ENCODE results near the gene CRADD. TPM values are rescaled to one million over a fixed set of nuclear protein-coding genes. Genes with fewer than 3 reads are reported as not detected.

CRADD gene
- total and polyA plus RNA-seq, 4 donors, result 6.3 to 28.9 (median 16.6) TPM

DNA sequence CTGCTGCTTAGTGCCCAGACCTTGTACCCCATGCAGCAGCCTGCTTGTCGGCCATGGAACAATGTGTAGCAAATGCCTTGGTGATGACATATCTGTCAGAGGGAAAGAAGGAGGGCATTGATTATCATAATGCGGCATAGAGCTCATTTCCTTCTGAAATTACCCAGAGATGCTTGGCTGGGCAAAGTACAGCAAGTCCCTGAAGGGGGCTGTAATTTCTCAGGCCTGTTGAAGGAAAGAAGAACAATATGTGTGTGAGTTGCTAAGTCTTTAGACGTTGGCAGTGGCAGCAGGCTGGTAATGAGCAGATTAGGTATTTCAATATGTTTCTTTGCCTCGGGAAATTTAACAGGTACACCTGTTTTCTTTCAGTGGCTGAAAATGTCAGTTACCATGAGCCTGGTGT, 128.6 kb downstream of the CRADD start:
- Histone ChIP-seq H3K9me3 (ENCODE audit: control insufficient read depth in 4 of 4, insufficient read depth in 3 of 4, low read length in 3 of 4) (no peaks in the 10 kb centered on the region), H3K4me1 (ENCODE audit: control insufficient read depth in 5 of 5, insufficient read depth in 5 of 5, low read length in 5 of 5) (peaks cover 5 to 30% (median 12%) of the 10 kb centered on the region in 5 donors), H3K27me3 (ENCODE audit: control insufficient read depth in 3 of 3, insufficient read depth in 3 of 3, low read length in 2 of 3) (no peaks in the 10 kb centered on the region), H3K27ac (ENCODE audit: low read depth in 1 of 2, low read length in 1 of 2) (peak overlapping the region in 1 of 2 donors; percentile 24), H3K36me3 (ENCODE audit: control insufficient read depth in 4 of 4, insufficient read depth in 4 of 4, low read length in 4 of 4) (no peaks in the 10 kb centered on the region), H3K9ac (ENCODE audit: insufficient read depth in 1 of 2, low read length in 2 of 2) (no peak overlapping the region), H3K4me3 (no peak overlapping the region)
- WGBS, 2 donors, result 91% methylated on average over 4 of the region's 4 CpGs
- no peak for ATAC-seq (ENCODE audit: insufficient read depth, low FRiP score)
- TF ChIP-seq, protein P1, sequence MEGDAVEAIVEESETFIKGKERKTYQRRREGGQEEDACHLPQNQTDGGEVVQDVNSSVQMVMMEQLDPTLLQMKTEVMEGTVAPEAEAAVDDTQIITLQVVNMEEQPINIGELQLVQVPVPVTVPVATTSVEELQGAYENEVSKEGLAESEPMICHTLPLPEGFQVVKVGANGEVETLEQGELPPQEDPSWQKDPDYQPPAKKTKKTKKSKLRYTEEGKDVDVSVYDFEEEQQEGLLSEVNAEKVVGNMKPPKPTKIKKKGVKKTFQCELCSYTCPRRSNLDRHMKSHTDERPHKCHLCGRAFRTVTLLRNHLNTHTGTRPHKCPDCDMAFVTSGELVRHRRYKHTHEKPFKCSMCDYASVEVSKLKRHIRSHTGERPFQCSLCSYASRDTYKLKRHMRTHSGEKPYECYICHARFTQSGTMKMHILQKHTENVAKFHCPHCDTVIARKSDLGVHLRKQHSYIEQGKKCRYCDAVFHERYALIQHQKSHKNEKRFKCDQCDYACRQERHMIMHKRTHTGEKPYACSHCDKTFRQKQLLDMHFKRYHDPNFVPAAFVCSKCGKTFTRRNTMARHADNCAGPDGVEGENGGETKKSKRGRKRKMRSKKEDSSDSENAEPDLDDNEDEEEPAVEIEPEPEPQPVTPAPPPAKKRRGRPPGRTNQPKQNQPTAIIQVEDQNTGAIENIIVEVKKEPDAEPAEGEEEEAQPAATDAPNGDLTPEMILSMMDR (IDR thresholded peaks at IDR 0.05; ENCODE audit: control extremely low read depth, extremely low read depth), result no peak
- DNase-seq, result no peak

DNA sequence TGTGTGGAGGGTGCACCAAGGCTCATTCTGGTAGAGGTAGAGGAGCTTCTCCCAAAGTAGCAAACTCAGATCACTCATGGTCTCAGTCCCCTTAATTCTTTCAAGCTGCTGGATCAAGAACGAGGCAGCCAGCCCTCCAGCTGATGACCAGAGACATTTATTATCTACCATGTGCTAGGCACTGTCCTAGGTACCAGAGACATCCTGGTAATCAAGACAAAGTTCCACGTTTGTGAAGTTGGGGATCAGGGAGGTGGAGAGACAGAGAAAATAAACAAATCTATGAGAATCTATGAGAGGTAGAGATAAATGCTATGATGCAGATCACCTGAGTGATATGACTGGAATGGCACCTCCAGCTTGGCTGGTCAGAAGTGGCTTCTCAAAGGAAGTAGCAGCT, 130.2 kb downstream of the CRADD start:
- H3K36me3 ChIP-seq (ENCODE audit: control insufficient read depth in 4 of 4, insufficient read depth in 4 of 4, low read length in 4 of 4), result no peaks in the 10 kb centered on the region
- 81 to 88% methylated on average over 2 of the region's 2 CpGs for WGBS, 2 donors
- no peaks in the 10 kb centered on the region for H3K9me3 ChIP-seq (ENCODE audit: control insufficient read depth in 4 of 4, insufficient read depth in 3 of 4, low read length in 3 of 4)
- peaks cover 5 to 32% (median 27%) of the 10 kb centered on the region in 5 donors for H3K4me1 ChIP-seq (ENCODE audit: control insufficient read depth in 5 of 5, insufficient read depth in 5 of 5, low read length in 5 of 5)
- no peak overlapping the region for H3K27ac ChIP-seq (ENCODE audit: low read depth in 1 of 2, low read length in 1 of 2)
- ATAC-seq (ENCODE audit: insufficient read depth, low FRiP score), result no peak
- no peaks in the 10 kb centered on the region for H3K27me3 ChIP-seq (ENCODE audit: control insufficient read depth in 3 of 3, insufficient read depth in 3 of 3, low read length in 2 of 3)
- H3K9ac ChIP-seq (ENCODE audit: insufficient read depth in 1 of 2, low read length in 2 of 2), result no peak overlapping the region
- no peak for DNase-seq
- no peak overlapping the region for H3K4me3 ChIP-seq
- TF ChIP-seq, protein P1 (IDR thresholded peaks at IDR 0.05; ENCODE audit: control extremely low read depth, extremely low read depth), result no peak

DNA sequence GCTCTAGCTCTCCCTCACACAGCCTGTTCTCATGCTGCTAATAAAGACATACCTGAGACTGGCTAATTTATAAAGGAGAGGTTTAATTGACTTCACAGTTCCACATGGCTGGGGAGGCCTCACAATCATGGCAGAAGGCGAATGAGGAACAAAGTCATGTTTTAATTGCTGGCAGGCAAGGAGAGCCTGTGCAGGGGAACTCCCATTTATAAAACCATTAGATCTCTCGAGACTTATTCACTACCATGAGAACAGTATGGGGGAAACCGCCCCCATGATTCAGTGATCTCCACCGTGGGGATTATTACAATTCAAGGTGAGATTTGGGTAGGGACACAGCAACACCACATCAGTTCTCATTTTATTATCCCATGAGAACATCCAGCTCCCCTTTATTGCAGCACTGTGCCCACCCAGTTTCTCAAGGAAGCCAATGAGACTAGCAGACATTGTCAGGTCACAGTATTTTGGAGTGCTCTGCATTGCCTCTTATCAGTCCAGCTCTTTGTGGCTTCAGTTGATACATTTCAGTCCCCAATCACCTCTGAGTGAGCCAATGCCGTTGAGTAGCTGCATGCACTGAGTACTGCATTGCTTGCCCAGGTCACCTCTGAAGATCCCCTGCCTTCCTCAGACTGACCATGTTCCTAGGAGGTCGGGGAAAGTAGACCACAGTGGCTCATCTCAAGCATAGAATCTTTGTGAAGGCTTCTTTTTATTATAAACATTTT, 131.2 kb downstream of the CRADD start:
- ATAC-seq (ENCODE audit: insufficient read depth, low FRiP score) (no peak), DNase-seq (no peak)
- Histone ChIP-seq H3K27ac (ENCODE audit: low read depth in 1 of 2, low read length in 1 of 2) (no peak overlapping the region), H3K4me1 (ENCODE audit: control insufficient read depth in 5 of 5, insufficient read depth in 5 of 5, low read length in 5 of 5) (peaks cover under 1 to 28% (median 22%) of the 10 kb centered on the region in 5 donors), H3K9ac (ENCODE audit: insufficient read depth in 1 of 2, low read length in 2 of 2) (no peak overlapping the region), H3K36me3 (ENCODE audit: control insufficient read depth in 4 of 4, insufficient read depth in 4 of 4, low read length in 4 of 4) (no peaks in the 10 kb centered on the region), H3K27me3 (ENCODE audit: control insufficient read depth in 3 of 3, insufficient read depth in 3 of 3, low read length in 2 of 3) (no peaks in the 10 kb centered on the region), H3K9me3 (ENCODE audit: control insufficient read depth in 4 of 4, insufficient read depth in 3 of 4, low read length in 3 of 4) (no peaks in the 10 kb centered on the region), H3K4me3 (no peak overlapping the region)
- TF ChIP-seq, protein P1 (IDR thresholded peaks at IDR 0.05; ENCODE audit: control extremely low read depth, extremely low read depth), result no peak
- WGBS, 2 donors, result 92 to 93% methylated on average over 6 of the region's 6 CpGs

All from lung (tissue), 12 donors.